Measurements from ENCODE around the gene TNFSF12. TPM values are rescaled to one million over a fixed set of nuclear protein-coding genes. Genes with fewer than 3 reads are reported as not detected.

The TNFSF12 gene
- polyA plus RNA-seq, 1 donor, result 32.4 TPM

- no peak for DNase-seq
Measured at GRCh38 chr17:7572338-7572587, 23.4 kb downstream of the TNFSF12 start.

DNA sequence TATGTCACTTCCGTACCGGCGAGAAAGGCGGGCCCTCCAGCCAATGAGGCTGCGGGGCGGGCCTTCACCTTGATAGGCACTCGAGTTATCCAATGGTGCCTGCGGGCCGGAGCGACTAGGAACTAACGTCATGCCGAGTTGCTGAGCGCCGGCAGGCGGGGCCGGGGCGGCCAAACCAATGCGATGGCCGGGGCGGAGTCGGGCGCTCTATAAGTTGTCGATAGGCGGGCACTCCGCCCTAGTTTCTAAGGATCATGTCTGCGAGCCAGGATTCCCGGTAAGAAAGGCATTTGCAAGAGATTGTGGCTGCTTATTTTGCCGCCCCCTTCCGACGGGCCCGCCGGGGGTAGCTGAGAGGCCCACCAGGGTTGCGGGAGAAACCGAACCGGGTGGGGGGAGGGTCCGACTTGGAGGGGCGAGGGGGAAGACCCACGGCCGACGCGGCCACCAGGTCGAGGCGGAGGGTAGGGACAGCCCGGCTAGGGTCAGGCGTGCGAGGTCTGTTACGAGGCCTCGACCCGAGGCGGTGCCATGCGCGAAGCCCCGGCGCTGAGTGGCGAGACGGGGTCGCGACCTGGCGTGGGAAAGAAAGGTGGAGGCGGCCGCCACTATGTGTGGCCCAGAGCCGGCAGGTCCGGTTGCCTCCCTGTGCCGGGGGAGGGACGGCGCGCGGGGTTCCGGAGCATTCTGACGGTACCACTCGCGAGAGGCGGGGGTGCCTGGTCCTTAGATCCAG, 23.9 kb downstream of the TNFSF12 start:
- peak; percentile 99 for DNase-seq

DNA sequence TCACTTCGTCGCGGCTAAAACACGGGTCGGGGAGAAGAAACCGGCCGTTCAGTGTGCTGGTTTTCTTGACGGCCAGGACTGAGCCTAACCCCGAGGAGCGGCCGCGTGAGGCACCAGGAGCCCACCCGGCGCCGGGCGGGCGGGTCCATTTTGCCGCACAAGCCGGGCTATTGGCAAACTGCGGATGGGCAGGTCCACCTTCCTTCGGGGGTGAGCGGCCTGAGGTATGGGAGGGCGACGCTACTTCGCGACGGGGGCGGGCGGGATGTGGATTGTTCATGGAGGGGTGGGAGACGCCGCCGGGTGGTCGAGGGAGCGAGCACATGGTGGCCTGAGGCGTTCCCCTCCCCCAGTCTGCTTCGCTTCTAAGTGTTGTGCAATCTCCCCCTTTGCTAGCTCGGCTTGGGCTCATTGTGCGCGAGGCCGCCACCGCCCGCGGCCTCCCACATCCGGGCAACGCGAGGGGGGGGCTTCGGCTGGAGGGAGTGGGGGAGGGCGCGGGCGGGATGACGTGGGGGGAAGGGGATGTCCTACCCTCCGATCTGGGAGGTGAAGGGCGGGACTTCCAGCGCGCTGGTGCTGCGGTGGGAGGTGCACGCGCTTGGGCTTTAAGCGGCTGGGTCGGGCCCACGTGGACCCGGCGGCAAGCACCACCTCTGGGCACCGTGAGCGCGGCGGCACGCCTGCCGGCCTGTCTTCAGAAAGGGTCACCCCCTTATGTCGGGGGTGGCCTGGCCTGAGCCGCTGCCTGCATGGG, 24.6 kb downstream of the TNFSF12 start:
- DNase-seq, result peak; percentile 94

- no peak for DNase-seq
Measured at GRCh38 chr17:7574176-7574953, 25.5 kb downstream of the TNFSF12 start.

DNA sequence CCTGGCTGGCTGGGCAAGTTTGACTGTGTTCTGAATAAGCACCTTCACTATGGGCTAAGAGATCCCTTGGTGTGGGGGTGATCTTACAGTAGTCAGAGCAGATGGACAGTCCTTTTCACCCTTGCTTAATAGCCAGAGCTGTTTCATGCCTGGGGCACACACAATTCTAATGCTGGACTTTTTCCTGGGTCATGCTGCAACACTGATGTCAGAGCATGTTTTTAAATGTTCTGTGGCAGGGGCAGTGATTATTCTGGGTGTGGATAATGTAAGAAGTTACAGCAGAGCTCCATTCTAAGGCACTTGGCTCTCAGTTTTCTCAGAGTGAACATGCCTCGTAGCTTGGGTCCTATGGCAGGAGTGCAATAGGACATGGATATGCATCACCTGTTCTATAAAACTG, 26.6 kb downstream of the TNFSF12 start:
- DNase-seq, result no peak

- no peak for DNase-seq
Measured at GRCh38 chr17:7575959-7576358, 27.1 kb downstream of the TNFSF12 start.

DNA sequence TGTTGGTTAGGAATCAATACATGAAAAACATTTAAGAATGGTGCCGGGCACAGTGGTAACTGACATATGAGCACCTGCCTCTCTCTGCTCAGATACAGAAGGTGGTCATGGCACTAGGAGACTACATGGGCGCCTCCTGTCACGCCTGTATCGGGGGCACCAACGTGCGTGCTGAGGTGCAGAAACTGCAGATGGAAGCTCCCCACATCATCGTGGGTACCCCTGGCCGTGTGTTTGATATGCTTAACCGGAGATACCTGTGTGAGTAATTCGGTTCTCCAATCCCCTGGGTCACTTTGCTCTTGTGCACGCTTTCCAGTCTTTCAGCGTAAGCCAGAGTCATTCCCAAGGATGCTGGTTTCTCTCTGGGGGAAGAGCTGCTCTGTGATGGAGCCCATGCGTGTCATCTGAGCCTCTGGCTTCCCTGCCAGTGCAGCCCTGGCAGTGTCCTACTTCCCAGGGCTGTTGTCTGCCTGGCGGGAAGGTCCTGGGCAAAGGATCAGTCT, 27.6 kb downstream of the TNFSF12 start:
- no peak for DNase-seq

DNA sequence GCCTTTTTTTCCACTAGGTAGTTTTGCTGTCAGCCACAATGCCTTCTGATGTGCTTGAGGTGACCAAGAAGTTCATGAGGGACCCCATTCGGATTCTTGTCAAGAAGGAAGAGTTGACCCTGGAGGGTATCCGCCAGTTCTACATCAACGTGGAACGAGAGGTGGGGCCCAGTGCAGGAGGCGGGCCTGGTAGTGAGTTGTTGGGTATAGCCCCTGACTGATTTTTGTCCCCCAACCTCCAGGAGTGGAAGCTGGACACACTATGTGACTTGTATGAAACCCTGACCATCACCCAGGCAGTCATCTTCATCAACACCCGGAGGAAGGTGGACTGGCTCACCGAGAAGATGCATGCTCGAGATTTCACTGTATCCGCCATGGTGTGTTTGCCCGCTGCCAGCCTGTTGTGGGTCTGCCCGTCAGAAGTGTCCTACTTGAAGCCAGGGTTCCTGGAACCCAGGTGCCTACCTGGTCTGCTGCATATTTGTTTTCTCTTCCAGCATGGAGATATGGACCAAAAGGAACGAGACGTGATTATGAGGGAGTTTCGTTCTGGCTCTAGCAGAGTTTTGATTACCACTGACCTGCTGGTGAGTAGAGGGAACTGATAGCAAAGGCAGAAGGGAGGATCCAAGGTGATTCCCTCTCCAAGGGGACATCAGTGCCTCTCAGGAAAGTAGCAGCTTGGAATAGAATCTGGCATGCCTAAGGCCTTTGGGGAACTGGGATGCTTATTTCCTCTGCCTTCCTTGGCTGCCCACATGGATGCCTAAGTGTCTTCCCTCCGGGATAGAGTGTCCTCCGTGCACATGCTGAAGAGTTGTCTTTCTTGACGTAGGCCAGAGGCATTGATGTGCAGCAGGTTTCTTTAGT, 28.7 kb downstream of the TNFSF12 start:
- no peak for DNase-seq

GRCh38 chr17:7579001-7579833, 30.4 kb downstream of the TNFSF12 start, which contains the start of gene CD68:
Gene CD68 (plus strand): TSS chr17:7579638. CDS start chr17:7579678, 40 bp downstream.
- no peak for DNase-seq

GRCh38 chr17:7579834-7580603, 31.2 kb downstream of the TNFSF12 start:
- no peak for DNase-seq

DNA sequence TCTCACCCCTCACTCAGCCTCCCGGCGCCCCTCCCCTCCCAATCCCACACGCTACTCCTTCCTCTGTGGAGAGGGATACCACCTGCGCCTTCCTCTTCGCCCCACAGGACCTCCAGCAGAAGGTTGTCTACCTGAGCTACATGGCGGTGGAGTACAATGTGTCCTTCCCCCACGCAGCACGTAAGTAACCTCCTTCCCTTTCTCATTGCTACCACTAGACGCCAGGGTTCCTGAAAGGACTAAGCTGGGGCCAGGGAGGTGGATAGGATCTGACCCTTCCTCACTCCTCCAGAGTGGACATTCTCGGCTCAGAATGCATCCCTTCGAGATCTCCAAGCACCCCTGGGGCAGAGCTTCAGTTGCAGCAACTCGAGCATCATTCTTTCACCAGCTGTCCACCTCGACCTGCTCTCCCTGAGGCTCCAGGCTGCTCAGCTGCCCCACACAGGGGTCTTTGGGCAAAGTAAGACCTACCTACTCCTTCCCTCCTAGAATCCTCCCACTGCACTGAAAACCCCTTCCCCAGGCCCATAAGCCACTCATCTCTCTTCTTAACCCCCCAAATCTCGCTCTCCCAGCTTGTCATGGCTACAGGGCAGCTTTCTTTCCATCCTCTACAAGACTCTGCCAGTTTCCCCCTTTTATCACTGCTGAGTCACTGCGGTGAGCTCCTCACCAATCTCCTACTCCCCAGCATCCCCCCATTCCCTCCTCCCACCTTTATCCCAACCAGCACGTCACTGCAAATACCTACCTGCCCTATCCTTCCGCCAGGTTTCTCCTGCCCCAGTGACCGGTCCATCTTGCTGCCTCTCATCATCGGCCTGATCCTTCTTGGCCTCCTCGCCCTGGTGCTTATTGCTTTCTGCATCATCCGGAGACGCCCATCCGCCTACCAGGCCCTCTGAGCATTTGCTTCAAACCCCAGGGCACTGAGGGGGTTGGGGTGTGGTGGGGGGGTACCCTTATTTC, 32.0 kb downstream of the TNFSF12 start:
- DNase-seq, result no peak

DNA sequence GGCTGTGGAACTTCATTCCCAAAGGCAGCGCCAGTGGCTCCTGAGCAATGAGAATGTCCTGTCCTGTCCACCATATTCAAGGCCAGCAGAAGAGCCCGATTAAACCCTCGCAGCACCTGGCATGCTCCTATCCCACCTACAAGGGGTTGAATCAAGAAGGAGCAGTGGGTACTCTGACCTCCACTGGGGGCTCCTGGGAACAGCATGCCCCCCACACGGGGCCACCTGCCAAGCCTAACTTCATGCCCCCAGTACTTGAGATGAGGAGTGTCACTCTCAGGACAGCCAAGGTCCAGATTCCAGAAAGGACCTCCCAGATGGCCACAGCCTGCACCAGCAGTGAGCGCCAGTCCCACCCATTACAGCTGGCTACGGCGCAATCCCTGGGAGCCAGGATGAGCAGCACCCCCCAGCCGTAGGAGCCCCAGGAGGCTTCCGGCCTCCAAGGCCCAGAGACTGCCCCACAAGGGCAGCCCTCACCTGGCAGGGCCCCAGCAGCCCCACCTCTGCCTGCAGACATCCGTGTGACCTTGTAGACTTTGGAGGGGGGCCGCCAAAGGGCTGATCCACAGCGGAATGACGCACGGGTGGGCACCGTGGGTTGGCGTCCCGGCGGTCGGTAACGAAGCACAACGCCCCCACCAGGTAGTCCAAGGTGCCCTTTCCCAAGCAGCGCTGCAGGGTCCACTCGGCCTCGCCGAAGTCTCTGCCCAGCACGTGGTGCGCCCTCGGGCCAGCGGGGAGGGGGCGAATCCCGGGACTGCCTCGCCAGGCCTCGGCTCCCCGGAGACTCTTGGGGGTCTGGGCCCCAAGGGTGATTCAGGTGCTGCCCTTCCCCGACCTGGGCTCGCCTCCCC, 33.8 kb downstream of the TNFSF12 start:
- no peak for DNase-seq

DNA sequence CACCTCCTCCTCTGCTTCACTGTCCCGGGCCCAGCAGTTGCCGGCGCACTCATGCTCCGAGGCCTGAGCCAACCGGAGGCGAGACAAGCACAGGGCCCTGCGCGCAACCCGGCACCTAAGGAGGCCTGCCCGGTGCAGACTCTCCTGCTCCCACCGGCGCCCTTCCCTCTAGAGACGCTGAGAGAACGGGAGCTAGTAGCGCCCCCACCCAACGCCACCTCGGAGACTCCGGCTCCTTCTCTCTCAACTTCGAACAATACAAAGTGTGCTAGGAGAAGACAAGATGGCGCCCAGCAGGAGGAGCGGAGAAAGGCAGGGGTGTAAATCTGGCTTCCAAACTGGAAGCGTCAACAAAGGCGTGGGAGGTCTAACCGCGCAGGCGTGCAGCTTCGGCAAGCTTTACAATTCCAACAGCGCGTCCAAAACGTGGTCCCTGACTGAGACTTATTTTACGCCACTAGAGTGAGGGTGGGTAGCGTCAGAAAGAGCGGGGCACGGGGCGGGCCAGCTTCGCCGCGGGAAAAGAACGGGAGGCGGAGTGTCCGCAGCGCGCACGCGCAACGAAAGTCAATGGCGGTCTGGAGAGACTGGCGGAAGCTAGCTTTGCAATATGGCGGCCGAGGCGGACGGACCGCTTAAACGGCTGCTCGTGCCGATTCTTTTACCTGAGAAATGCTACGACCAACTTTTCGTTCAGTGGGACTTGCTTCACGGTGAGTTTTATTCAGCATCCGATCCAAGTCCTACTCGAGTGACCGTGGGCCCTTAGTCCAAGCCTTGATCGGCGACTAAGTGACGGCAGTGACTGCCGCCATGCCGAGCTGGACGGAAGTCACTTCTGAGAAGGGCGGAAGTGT, 34.6 kb downstream of the TNFSF12 start, which contains the start of gene MPDU1:
TSS of gene MPDU1 (plus strand) at position 600 of the 857 bp plus-strand sequence. CDS start at position 611, 11 bp downstream.
- peak; percentile 99 for DNase-seq

GRCh38 chr17:7586673-7587419, 38.0 kb downstream of the TNFSF12 start:
- no peak for DNase-seq

GRCh38 chr17:7587420-7588151, 38.7 kb downstream of the TNFSF12 start:
- DNase-seq, result no peak
